HepG2 (cell line): ENCODE data around the gene TMEM116. TPM values are rescaled to one million over a fixed set of nuclear protein-coding genes. Genes with fewer than 3 reads are reported as not detected.

Experiments used
- DBP ChIP-seq: sonication (generic); formaldehyde crosslinking; IDR thresholded peaks from 2 replicates; pipeline ENCODE4 v1.4.0; 2020; ENCODE audit warnings: missing genetic modification reagents; ENCODE audit errors: not compliant biosample characterization
- GZF1 ChIP-seq: sonication (generic); formaldehyde crosslinking; IDR thresholded peaks from 2 replicates; pipeline ENCODE4 v1.5.1; 2020; ENCODE audit warnings: mild to moderate bottlenecking, missing genetic modification reagents
- HOXA9 ChIP-seq: sonication (generic); formaldehyde crosslinking; IDR thresholded peaks from 2 replicates; pipeline ENCODE4 v1.8.1; 2022; ENCODE audit warnings: missing genetic modification reagents, mild to moderate bottlenecking, moderate library complexity, borderline replicate concordance
- KDM4B ChIP-seq: sonication (generic); formaldehyde crosslinking; IDR thresholded peaks from 2 replicates; pipeline ENCODE4 v1.4.0; 2020; ENCODE audit warnings: missing genetic modification reagents
- LBX2 ChIP-seq: sonication (generic); formaldehyde crosslinking; IDR thresholded peaks from 2 replicates; pipeline ENCODE4 v1.5.0; 2020; ENCODE audit warnings: missing genetic modification reagents, mild to moderate bottlenecking, borderline replicate concordance
- PATZ1 ChIP-seq: sonication (generic); formaldehyde crosslinking; IDR thresholded peaks from 2 replicates; pipeline ENCODE4 v1.4.0; 2020; ENCODE audit warnings: missing genetic modification reagents
- SIN3A ChIP-seq: IDR thresholded peaks from 2 replicates; pipeline ENCODE4 v1.6.1; 2011; ENCODE audit warnings: low read depth, mild to moderate bottlenecking, control low read depth, low read length, borderline replicate concordance
- SP1 ChIP-seq, 2 experiments: fragments of 450-650 bp in 1 of 2; sonication (generic) in 1 of 2; formaldehyde crosslinking in 1 of 2; IDR thresholded peaks; 2 replicates each; pipeline versions ENCODE4 v1.4.0 to v1.6.1; 2016 to 2020; ENCODE audit warnings: missing genetic modification reagents in 1 of 2
- TAF15 ChIP-seq: fragments of 200-400 bp; formaldehyde crosslinking; IDR thresholded peaks from one replicate; pipeline ENCODE4 v1.6.1; 2018; ENCODE audit warnings: mild to moderate bottlenecking, low read depth, low read length; ENCODE audit not compliant: poor library complexity, severe bottlenecking
- TBX2 ChIP-seq: sonication (generic); formaldehyde crosslinking; IDR thresholded peaks from 2 replicates; pipeline ENCODE4 v1.5.0; 2020; ENCODE audit warnings: missing genetic modification reagents, mild to moderate bottlenecking, borderline replicate concordance
- ZNF407 ChIP-seq: sonication (generic); formaldehyde crosslinking; IDR thresholded peaks from one replicate; pipeline ENCODE4 v1.5.1; 2020; ENCODE audit warnings: mild to moderate bottlenecking, missing genetic modification reagents; ENCODE audit errors: not compliant biosample characterization
- ZNF674 ChIP-seq: sonication (generic); formaldehyde crosslinking; IDR thresholded peaks from 2 replicates; pipeline ENCODE4 v1.5.0; 2020; ENCODE audit warnings: low read depth, mild to moderate bottlenecking, missing genetic modification reagents
- ZNF737 ChIP-seq: sonication (generic); formaldehyde crosslinking; IDR thresholded peaks from 2 replicates; pipeline ENCODE4 v1.5.0; 2020; ENCODE audit warnings: missing genetic modification reagents, mild to moderate bottlenecking, borderline replicate concordance
- polyA plus RNA-seq, 8 experiments: library from polyadenylated mRNA; depleted of rRNA in 3 of 8; stranded (reverse) in 7 of 8; unstranded in 1 of 8; fragments of >200 nt; fragmentation: Illumina TruSeq in 4 of 8; extraction: Trizol in 4 of 8; gene quantifications; 2 replicates each; pipeline versions ENCODE4 v1.2.1 to v1.2.3, GENCODE V29; 2011 to 2016; ENCODE audit warnings: low read depth in 4 of 8, missing spikeins in 1 of 8, mixed read lengths in 1 of 8; ENCODE audit not compliant: insufficient read depth in 1 of 8
- total RNA-seq, 5 experiments: library from RNA; depleted of rRNA; stranded (reverse); fragments of >200 nt; fragmentation: Illumina TruSeq; extraction: Trizol; gene quantifications; 2 replicates each; pipeline ENCODE4 v1.2.3, GENCODE V29; 2016; ENCODE audit warnings: low read depth in 1 of 5

The TMEM116 gene
- total and polyA plus RNA-seq, 2 of the 13 experiments (the other 11 are each of a cell fraction or from before 2014, with no cell fraction given) = 14.0 to 17.8 TPM

- no peak for TF ChIP-seq ZNF407 (CRISPR knock-in tag)
- no peak; the same call in 1 of the 2 replicates for TF ChIP-seq SIN3A
- TF ChIP-seq DBP (CRISPR knock-in tag) = no peak
- peak; percentile 50 for TF ChIP-seq TBX2
- TF ChIP-seq PATZ1 (CRISPR knock-in tag) = no peak; the same call in 1 of the 2 replicates
- TF ChIP-seq GZF1 (CRISPR knock-in tag) = no peak
- TF ChIP-seq ZNF674 (CRISPR knock-in tag) = peak; percentile 61; the same call in 1 of the 2 replicates
- TF ChIP-seq HOXA9 (CRISPR knock-in tag) = no peak; the same call in 1 of the 2 replicates
- 0 out of 2 replicates have a peak, but pooled peaks have one; percentile 26 for TF ChIP-seq KDM4B (CRISPR knock-in tag)
- TF ChIP-seq TAF15 = peak; percentile 34
- TF ChIP-seq SP1 (IDR thresholded peaks at IDR 0.05) = no peak
- TF ChIP-seq SP1 (CRISPR knock-in tag; IDR thresholded peaks at IDR 0.05) = peak; percentile 47
- no peak for TF ChIP-seq ZNF737 (CRISPR knock-in tag)
- no peak for TF ChIP-seq LBX2 (CRISPR knock-in tag)
Measured at GRCh38 chr12:112013601-112014402, 837 bp upstream of the TMEM116 start (continued).
